Stimulated activated CD4-positive, alpha-beta T cell treated with anti-CD3 and anti-CD28 coated beads, Interleukin-2, amount 100 ng/mL, for 24 hours (primary cell): ENCODE results near the gene ST6GAL1.
"Not testable (repeated sequence)": the region's sequence is repeated elsewhere in the genome, so short reads cannot be mapped to it uniquely, and the experiment has no call there.

Source experiments
- DNase-seq, 2 donors: peaks; one replicate each; pipeline ENCODE4 v3.0.0-alpha.2; 2020

Gene ST6GAL1

GRCh38 chr3:187054433-187054832 lies 124.1 kb downstream of the ST6GAL1 start:
- not testable (repeated sequence) for DNase-seq

GRCh38 chr3:187057803-187058202 lies 127.5 kb downstream of the ST6GAL1 start:
- not testable (repeated sequence) for DNase-seq

- no peak for DNase-seq
These were observed 131.4 kb downstream of the ST6GAL1 start for GRCh38 chr3:187061748-187062147.

GRCh38 chr3:187062526-187063177 lies 132.3 kb downstream of the ST6GAL1 start:
- no peak for DNase-seq

GRCh38 chr3:187063286-187064121 lies 133.2 kb downstream of the ST6GAL1 start:
- DNase-seq, result no peak

- DNase-seq, result no peak
These were observed 134.1 kb downstream of the ST6GAL1 start for GRCh38 chr3:187064210-187065115.

GRCh38 chr3:187066228-187066995 lies 136.1 kb downstream of the ST6GAL1 start:
- DNase-seq, result peak; percentile 31 to 45

GRCh38 chr3:187068787-187069186 lies 138.5 kb downstream of the ST6GAL1 start:
- no peak for DNase-seq

- no peak for DNase-seq
These were observed 139.7 kb downstream of the ST6GAL1 start for GRCh38 chr3:187069857-187070516.

GRCh38 chr3:187072102-187072501 lies 141.8 kb downstream of the ST6GAL1 start:
- DNase-seq, result no peak

- DNase-seq, result no peak
These were observed 142.2 kb downstream of the ST6GAL1 start for GRCh38 chr3:187072511-187072910.

- no peak for DNase-seq
These were observed 143.3 kb downstream of the ST6GAL1 start for GRCh38 chr3:187073581-187074098.

GRCh38 chr3:187074846-187075245 lies 144.5 kb downstream of the ST6GAL1 start:
- DNase-seq, result no peak

- no peak for DNase-seq
These were observed 146.0 kb downstream of the ST6GAL1 start for GRCh38 chr3:187076297-187076696.

- no peak for DNase-seq
These were observed 146.8 kb downstream of the ST6GAL1 start for GRCh38 chr3:187077085-187077484.

GRCh38 chr3:187077537-187077936 lies 147.2 kb downstream of the ST6GAL1 start:
- DNase-seq, result no peak

GRCh38 chr3:187079090-187080022 lies 149.0 kb downstream of the ST6GAL1 start:
- DNase-seq, result no peak

- DNase-seq, result no peak
These were observed 150.6 kb downstream of the ST6GAL1 start for GRCh38 chr3:187080799-187081450.

- DNase-seq, result no peak
These were observed 152.5 kb downstream of the ST6GAL1 start for GRCh38 chr3:187082758-187083375.
